Panc1 (cell line): Measurements from ENCODE around the gene TES.

ENCODE experiments used
- POLR2AphosphoS5 ChIP-seq: IDR thresholded peaks from 2 replicates; pipeline ENCODE4 v1.6.1; 2012; ENCODE audit warnings: mild to moderate bottlenecking, low read depth, low read length, moderate library complexity
- SIN3A ChIP-seq: IDR thresholded peaks from 2 replicates; pipeline ENCODE4 v1.6.1; 2012; ENCODE audit warnings: low read depth, mild to moderate bottlenecking, low read length, moderate library complexity, borderline replicate concordance; ENCODE audit not compliant: insufficient read depth
- TF ChIP-seq, protein P1 (sequence below): fragments of 450-650 bp; IDR thresholded peaks from 2 replicates; pipeline ENCODE4 v1.5.1; 2017; ENCODE audit warnings: mild to moderate bottlenecking
- TF ChIP-seq, protein P2 (sequence below), 2 experiments: IDR thresholded peaks; 2 replicates each; pipeline ENCODE4 v1.6.1; 2011 to 2012; ENCODE audit warnings: low read depth in 2 of 2, control low read depth in 1 of 2, low read length in 1 of 2, mild to moderate bottlenecking in 1 of 2, moderate library complexity in 1 of 2; ENCODE audit not compliant: insufficient read depth in 1 of 2

DNA sequence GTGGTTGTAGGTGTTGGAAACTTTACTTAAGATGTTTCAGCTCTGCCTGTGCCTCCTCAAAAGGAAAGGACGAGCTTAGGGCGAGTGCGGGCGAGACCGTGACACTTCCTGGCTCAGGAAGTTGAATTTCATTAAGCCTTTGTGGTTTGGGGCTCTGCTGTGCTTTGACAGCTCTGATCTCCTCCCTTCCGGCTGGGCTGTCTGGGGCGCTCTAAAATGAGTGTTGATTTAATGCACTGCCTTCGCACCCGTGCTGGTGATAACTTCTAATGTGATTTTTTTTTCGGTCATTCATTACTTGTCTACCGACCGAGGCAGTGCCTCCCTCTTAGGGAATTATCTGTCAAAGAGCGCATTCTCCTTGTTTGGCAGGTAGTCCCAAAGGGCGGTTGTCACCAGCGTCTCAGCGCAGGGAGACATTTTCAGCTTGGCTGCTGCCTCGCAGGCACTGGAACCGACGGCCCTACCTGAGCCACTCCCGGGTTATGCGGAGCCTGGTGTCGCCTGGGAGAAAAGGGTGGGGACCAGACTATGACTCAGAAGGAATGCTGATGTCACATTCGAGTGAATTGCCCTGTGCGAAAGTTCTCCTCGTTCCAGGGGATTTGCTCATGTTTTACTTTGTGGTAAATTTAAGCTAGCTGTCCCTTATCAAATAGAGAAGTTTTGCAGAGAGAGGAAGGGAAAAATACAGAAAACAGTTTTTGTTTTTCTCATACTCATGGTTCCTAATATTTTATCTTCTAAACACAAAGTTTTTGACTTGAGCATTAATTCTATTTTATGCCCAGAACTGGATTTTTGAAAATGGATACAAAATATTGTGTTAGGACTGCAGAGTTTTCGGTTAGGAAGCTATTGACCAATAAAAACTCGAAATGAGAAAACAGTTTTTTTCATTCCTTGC, 920 bp downstream of the TES start:
- peak; percentile 76 for TF ChIP-seq SIN3A
- TF ChIP-seq, protein P1, sequence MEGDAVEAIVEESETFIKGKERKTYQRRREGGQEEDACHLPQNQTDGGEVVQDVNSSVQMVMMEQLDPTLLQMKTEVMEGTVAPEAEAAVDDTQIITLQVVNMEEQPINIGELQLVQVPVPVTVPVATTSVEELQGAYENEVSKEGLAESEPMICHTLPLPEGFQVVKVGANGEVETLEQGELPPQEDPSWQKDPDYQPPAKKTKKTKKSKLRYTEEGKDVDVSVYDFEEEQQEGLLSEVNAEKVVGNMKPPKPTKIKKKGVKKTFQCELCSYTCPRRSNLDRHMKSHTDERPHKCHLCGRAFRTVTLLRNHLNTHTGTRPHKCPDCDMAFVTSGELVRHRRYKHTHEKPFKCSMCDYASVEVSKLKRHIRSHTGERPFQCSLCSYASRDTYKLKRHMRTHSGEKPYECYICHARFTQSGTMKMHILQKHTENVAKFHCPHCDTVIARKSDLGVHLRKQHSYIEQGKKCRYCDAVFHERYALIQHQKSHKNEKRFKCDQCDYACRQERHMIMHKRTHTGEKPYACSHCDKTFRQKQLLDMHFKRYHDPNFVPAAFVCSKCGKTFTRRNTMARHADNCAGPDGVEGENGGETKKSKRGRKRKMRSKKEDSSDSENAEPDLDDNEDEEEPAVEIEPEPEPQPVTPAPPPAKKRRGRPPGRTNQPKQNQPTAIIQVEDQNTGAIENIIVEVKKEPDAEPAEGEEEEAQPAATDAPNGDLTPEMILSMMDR, result no peak
- TF ChIP-seq, protein P2, sequence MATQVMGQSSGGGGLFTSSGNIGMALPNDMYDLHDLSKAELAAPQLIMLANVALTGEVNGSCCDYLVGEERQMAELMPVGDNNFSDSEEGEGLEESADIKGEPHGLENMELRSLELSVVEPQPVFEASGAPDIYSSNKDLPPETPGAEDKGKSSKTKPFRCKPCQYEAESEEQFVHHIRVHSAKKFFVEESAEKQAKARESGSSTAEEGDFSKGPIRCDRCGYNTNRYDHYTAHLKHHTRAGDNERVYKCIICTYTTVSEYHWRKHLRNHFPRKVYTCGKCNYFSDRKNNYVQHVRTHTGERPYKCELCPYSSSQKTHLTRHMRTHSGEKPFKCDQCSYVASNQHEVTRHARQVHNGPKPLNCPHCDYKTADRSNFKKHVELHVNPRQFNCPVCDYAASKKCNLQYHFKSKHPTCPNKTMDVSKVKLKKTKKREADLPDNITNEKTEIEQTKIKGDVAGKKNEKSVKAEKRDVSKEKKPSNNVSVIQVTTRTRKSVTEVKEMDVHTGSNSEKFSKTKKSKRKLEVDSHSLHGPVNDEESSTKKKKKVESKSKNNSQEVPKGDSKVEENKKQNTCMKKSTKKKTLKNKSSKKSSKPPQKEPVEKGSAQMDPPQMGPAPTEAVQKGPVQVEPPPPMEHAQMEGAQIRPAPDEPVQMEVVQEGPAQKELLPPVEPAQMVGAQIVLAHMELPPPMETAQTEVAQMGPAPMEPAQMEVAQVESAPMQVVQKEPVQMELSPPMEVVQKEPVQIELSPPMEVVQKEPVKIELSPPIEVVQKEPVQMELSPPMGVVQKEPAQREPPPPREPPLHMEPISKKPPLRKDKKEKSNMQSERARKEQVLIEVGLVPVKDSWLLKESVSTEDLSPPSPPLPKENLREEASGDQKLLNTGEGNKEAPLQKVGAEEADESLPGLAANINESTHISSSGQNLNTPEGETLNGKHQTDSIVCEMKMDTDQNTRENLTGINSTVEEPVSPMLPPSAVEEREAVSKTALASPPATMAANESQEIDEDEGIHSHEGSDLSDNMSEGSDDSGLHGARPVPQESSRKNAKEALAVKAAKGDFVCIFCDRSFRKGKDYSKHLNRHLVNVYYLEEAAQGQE (IDR thresholded peaks at IDR 0.05; ENCODE audit: insufficient read depth in 1 of 2, low read depth in 2 of 2, low read length in 1 of 2), result no peak
- TF ChIP-seq POLR2AphosphoS5, result peak; percentile 74; the same call in 1 of the 2 replicates
